ENCODE measurements around the gene TMEM212.

- TF ChIP-seq CTCF (IDR thresholded peaks at IDR 0.05; ENCODE audit: poor library complexity) (peak; percentile 32), EZH2phosphoT487 (IDR thresholded peaks at IDR 0.05; ENCODE audit: low read depth, severe bottlenecking, unreplicated experiment) (no peak), EZH2 (IDR thresholded peaks at IDR 0.05; ENCODE audit: borderline replicate concordance) (no peak)
Measured at GRCh38 chr3:171867981-171868380, 24.8 kb downstream of the TMEM212 start.
